Measurements from ENCODE around the gene TIMM29.

DNA sequence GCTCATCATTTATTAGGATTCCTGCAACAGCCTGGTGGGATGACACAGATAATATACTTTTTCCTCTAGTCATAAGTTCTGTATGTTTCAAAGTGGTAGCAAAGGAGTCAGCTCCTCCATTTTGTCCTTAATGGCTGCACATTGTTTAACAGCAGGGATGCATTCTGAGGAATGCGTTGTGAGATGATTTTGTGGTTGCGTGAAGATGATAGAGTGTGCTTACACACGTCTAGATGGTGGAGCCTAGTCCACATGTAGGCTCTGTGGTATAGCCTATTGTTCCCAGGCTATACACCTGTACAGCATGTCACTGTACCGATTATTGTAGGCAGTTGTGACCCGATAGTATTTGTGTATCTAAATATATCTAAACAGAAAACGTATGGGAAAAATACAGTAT, 36.8 kb downstream of the TIMM29 start:
- TF ChIP-seq, protein P1, sequence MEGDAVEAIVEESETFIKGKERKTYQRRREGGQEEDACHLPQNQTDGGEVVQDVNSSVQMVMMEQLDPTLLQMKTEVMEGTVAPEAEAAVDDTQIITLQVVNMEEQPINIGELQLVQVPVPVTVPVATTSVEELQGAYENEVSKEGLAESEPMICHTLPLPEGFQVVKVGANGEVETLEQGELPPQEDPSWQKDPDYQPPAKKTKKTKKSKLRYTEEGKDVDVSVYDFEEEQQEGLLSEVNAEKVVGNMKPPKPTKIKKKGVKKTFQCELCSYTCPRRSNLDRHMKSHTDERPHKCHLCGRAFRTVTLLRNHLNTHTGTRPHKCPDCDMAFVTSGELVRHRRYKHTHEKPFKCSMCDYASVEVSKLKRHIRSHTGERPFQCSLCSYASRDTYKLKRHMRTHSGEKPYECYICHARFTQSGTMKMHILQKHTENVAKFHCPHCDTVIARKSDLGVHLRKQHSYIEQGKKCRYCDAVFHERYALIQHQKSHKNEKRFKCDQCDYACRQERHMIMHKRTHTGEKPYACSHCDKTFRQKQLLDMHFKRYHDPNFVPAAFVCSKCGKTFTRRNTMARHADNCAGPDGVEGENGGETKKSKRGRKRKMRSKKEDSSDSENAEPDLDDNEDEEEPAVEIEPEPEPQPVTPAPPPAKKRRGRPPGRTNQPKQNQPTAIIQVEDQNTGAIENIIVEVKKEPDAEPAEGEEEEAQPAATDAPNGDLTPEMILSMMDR (IDR thresholded peaks at IDR 0.05; ENCODE audit: low read length) = no peak
- TF ChIP-seq EZH2phosphoT487 (IDR thresholded peaks at IDR 0.05; ENCODE audit: low read length) (no peak), EZH2 (optimal IDR thresholded peaks at IDR 0.05; ENCODE audit: low read depth, low read length) (no peak)
